HG03457 (cell line): ENCODE data around the gene ADGRG6.
"Not testable (repeated sequence)": the region's sequence is repeated elsewhere in the genome, so short reads cannot be mapped to it uniquely, and the experiment has no call there.

Experiments
- ATAC-seq: cut with Tn5 transposase; IDR thresholded peaks from one replicate; pipeline ENCODE4 v1.9.1; 2021; ENCODE audit warnings: moderate number of reproducible peaks; ENCODE audit not compliant: unreplicated experiment

ADGRG6 gene

DNA sequence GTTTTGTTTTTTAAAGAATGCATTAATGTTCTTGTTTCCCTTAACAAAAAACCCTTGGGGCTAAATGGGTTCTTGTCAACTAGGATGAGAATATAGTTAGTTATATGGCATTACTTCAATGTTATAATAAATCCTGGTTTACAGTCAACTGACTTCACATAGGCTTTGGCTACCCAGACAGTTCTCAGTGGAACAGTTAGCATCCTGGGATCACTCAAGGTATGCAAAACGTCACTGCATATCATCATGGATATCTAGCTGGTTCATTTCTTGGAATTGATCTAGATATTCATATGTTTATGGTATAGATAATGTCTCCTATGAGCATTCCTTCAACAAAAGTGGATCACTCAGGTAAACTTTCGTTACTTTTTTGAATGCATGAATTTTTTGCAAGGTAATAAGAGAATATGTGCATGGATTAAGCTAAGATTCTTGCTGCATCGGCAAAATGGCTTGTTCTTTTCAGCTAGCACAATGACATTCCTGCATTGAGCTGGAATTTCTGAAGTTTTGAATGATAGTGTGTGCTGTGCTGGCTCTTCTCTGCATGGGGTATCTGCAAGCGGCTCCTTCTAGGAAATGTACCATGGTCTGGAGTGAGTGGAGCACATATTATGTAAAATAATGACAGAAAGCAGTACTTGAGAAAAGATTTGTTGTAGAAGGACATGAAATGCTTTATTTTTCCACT, 138.9 kb downstream of the ADGRG6 start:
- no peak for ATAC-seq

DNA sequence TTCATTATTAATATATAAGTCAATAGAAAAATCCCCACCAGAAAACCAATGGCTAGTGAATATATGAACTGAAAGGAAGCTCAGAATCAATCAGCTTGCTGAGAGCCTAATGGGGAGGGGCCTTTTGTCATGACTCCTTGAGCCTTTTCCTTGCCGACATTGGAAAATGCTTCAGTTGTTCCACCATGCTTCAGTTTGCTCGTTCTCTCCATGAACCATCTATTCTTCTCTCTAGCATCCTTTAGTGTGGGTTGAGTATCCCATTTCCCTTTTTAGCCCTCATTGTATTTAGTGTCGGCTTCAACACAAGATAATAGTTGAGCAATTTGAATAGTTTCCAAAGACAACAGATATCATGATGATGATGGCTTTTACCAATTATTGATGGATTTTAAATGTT, 139.9 kb downstream of the ADGRG6 start:
- ATAC-seq, result no peak

GRCh38 chr6:142443102-142443501, 141.3 kb downstream of the ADGRG6 start:
- ATAC-seq, result no peak

DNA sequence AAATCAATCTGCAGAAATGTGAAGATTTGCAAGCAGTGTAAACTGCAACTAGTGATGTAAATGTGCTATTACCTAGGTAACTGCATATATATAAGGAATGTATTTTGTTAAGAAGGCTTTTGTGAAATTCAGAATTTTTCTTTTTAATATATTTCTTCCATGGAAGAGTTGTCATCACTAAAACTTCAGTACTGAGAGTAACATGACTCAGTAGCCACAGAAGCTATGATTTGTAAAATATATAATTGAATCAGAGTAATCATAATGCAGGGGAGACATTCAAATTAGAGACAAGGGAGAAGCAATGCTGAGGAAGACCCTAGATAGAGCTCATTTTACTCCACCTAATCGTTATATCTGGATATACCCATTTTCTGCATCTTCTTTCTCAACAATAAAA, 141.7 kb downstream of the ADGRG6 start:
- ATAC-seq, result no peak

DNA sequence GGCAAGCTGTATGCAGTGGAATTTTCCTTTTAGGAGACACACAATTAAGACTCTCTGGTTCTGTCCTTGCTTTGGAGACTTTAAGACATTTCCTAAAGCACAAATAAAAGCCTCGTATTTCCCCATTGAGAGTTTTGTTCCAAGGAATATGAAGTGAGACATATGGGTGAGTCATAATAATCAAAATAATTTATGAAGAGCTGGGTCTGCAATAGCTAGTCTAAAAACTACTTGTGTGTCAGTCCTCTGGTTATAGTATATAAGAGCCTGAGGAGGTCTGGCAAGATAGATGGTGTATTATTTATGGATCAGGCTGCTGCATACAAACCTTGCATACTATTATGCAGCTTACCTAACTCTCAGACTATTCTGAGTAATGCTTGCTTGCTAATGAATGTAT, 142.6 kb downstream of the ADGRG6 start:
- no peak for ATAC-seq

- ATAC-seq, result no peak
Measured at GRCh38 chr6:142444881-142445301, 143.1 kb downstream of the ADGRG6 start.

DNA sequence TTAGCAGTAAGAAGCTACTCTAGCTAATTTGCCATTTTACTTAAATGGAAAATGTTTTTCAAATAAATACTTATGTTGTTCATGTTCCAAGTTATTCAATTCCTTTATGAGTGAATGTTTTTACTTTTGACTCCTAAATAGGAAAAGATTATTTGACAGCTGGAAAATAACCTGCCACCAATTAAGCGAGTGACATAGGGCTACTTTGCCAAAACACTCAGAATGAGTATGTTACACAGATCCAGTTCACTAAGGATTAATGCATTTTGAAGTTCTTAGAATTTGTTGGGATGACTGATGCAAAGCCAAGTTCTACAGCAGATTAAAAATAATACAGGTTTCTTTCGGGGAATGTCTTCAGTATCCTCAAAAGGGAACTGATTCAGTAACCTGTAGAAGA, 144.4 kb downstream of the ADGRG6 start:
- ATAC-seq, result no peak

- no peak for ATAC-seq
Measured at GRCh38 chr6:142446576-142446975, 144.8 kb downstream of the ADGRG6 start.

- no peak for ATAC-seq
Measured at GRCh38 chr6:142448091-142448729, 146.4 kb downstream of the ADGRG6 start.

- not testable (repeated sequence) for ATAC-seq
Measured at GRCh38 chr6:142450856-142451255, 149.0 kb downstream of the ADGRG6 start.

GRCh38 chr6:142452993-142453392, 151.2 kb downstream of the ADGRG6 start:
- no peak for ATAC-seq

DNA sequence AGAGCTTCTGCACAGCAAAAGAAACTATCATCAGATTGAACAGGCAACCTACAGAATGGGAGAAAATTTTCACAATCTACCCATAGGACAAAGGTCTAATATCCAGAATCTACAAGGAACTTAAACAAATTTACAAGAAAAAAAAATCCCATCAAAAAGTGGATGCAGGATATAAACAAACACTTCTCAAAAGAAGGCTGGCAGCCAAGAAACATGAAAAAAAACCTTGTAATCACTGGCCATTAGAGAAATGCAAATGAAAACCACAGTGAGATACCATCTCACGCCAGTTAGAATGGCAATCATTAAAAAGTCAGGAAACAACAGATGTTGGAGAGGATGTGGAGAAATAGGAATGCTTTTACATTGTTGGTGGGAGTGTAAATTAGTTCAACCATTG, 152.4 kb downstream of the ADGRG6 start:
- ATAC-seq, result not testable (repeated sequence)

DNA sequence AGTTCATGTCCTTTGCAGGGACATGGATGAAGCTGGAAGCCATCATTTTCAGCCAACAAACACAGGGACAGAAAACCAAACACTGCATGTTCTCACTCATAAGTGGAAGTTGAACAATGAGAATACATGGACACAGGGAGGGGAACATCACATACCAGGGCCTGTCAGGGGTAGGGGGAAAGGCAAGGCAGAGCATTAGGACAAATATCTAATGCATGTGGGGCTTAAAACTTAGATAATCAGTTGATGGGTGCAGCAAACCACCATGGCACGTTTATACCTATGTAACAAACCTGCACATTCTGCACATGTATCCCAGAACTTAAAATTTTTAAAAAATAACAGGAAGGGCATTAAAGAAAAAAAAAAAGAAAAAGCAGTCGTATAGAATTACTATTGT, 153.0 kb downstream of the ADGRG6 start:
- ATAC-seq, result not testable (repeated sequence)

DNA sequence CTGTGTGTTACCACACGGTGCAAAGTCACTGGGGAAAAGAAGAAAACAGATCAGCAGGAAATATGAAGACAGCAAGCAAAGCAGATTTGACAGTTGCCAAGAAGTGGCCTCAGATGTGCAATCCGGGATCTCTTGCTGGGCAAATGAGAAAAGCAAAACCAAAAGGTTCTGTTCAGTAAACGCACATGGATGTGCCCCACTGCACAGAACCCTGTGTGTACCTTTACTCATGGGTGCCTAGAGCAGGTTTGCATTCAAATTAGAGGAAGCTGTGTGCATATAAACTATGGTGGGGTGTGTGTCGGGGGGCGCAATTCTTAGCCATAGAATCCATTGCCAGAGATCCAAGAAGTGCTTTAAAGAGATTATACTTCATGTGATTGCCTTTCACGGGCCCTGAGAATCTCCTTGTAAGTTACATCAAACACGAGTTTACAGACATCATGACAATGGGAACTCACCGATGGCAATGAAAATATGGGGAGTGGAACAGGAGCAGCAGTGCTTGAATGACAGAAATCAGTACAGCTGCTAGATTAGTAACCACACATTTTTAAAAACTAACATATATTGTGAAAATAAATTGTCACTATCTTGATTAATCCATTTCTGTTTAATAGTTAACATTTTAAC, 154.3 kb downstream of the ADGRG6 start:
- no peak for ATAC-seq

DNA sequence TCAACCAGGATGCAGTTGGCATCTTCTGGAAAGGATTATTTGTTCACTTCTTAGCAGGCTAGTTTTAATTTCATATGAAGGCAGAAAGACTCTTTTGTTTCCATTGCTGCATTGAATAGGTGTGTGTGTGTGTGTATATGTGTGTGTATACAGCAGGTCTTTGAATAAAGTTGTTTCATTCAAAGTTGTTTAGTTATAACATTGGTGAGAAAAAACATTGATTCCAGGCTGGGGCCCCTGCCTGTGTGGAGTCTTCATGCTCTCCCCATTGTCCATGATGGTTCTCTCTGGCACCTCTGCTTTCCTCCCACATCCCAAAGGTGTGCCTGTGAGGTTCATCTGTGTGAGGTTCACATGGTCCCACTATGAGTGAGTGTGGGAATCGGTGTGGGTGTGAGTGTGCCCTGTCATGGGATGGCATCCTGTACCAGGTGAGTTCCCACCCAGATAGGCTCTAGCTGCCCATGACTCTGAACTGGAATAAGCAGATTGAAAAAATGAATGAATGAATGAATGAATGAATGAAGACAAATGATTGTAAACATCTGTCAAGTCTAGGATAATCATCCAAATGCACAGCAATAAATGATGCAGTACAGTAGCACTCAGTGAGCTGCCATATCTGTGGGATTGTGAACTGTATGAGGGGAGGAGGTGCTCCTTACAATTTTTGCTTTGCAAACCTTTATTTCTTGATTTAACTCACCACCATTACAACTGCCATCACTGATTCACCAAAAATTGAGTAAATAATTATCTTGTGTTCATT, 156.0 kb downstream of the ADGRG6 start:
- no peak for ATAC-seq

DNA sequence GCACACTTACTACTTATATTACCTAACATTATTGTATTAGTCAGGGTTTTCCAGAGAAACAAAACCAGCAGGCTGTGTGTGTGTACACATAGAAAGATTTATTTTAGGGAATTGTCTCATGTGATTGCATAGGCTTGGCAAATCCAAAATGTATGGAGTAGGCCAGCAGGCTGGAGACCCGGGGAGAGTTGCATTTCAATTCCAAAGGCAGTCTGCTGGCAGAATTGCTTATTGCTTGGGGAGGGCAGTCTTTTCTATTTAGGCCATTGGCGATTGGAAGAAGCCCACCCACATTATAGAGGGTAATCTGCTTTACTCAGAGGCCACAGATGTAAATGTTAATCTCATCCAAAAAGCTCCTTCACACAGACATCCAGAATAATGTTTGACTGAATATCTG, 157.0 kb downstream of the ADGRG6 start:
- ATAC-seq, result no peak

GRCh38 chr6:142459271-142459670, 157.5 kb downstream of the ADGRG6 start:
- no peak for ATAC-seq

- no peak for ATAC-seq
Measured at GRCh38 chr6:142462260-142462659, 160.5 kb downstream of the ADGRG6 start.

DNA sequence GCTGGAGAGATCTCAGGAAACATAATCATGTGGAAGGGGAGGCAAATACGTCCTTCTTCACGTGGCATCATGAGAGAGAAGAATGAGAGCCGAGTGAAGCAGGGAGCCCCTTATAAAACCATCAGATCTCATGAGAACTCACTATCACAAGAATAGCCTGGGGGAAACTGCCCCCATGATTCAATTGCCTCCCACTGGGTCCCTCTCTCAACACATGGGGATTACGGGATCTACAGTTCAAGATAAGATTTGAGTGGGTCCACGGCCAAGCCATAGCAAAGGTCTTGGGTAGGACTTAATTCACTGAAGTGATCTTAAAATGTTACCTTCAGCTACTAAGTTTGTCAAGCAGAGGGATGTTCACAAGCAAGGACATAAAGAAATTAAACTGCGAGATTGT, 162.2 kb downstream of the ADGRG6 start:
- ATAC-seq, result no peak

DNA sequence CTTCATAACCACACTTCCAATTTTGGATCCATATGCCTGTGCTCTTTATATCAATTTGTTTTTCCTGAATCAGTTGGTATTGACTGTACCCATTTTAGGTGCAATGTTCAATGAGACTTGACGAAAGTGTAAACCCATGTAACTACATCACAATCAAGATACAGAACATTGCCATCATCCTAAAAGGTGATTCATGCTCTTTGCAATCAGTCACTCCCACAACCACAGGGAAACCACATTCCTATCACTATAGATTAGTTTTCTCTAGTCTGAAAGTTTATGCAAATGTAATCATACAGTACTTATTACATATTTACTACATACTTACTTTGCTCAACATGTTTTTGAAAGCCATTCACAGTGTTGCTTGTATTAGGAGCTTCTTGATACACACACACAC, 167.4 kb downstream of the ADGRG6 start:
- no peak for ATAC-seq

DNA sequence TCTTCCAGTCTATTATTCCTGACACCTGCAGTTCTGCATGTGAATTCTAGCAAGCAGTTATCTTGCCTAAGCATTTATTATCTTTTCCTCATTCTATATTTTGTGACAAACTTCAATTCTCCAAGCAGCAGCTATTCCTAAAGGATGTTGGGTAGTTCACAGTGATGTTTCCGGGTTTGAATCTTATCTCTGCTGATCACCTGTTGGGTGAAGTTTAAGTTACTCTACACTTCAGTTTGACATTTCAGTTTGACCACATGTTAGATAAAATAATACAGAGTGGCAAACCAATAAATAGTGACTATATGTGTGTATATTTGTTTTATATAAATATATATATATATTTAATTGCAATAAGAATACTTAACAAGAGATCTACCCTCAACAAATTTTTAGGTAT, 168.6 kb downstream of the ADGRG6 start:
- ATAC-seq, result no peak
